GM18520 (cell line): ENCODE measurements around the gene UGDH.
"Not testable (repeated sequence)": the region's sequence is repeated elsewhere in the genome, so short reads cannot be mapped to it uniquely, and the experiment has no call there.

ENCODE experiments used
- ATAC-seq: cut with Tn5 transposase; IDR thresholded peaks from one replicate; pipeline ENCODE4 v1.9.1; 2021; ENCODE audit not compliant: unreplicated experiment

The UGDH gene

GRCh38 chr4:39530682-39531081, 3.4 kb upstream of the UGDH start:
- no peak for ATAC-seq

- no peak for ATAC-seq
Observed at GRCh38 chr4:39529534-39529933, 2.3 kb upstream of the UGDH start.

GRCh38 chr4:39528061-39528465, 824 bp upstream of the UGDH start:
- no peak for ATAC-seq

- no peak for ATAC-seq
Observed at GRCh38 chr4:39526765-39527295, 409 bp downstream of the UGDH start.

- no peak for ATAC-seq
Observed at GRCh38 chr4:39525822-39526690, 1.2 kb downstream of the UGDH start.

- ATAC-seq: no peak
Observed at GRCh38 chr4:39524161-39524957, 2.9 kb downstream of the UGDH start.

- no peak for ATAC-seq
Observed at GRCh38 chr4:39522068-39522467, 5.2 kb downstream of the UGDH start.

- ATAC-seq: no peak
Observed at GRCh38 chr4:39521253-39521919, 5.9 kb downstream of the UGDH start.

- no peak for ATAC-seq
Observed at GRCh38 chr4:39518484-39518883, 8.8 kb downstream of the UGDH start.

GRCh38 chr4:39516407-39516966, 10.8 kb downstream of the UGDH start:
- no peak for ATAC-seq

- not testable (repeated sequence) for ATAC-seq
Observed at GRCh38 chr4:39515669-39516401, 11.4 kb downstream of the UGDH start.

GRCh38 chr4:39514888-39515401, 12.3 kb downstream of the UGDH start:
- no peak for ATAC-seq

- ATAC-seq: not testable (repeated sequence)
Observed at GRCh38 chr4:39514266-39514665, 13.0 kb downstream of the UGDH start.

- no peak for ATAC-seq
Observed at GRCh38 chr4:39510348-39510929, 16.8 kb downstream of the UGDH start.

GRCh38 chr4:39505581-39505980, 21.7 kb downstream of the UGDH start:
- ATAC-seq: no peak

- ATAC-seq: no peak
Observed at GRCh38 chr4:39504538-39504937, 22.7 kb downstream of the UGDH start.

- not testable (repeated sequence) for ATAC-seq
Observed at GRCh38 chr4:39502664-39503035, 24.6 kb downstream of the UGDH start.

- ATAC-seq: no peak
Observed at GRCh38 chr4:39502019-39502663, 25.1 kb downstream of the UGDH start.

- ATAC-seq: no peak
Observed at GRCh38 chr4:39498727-39499020, 28.6 kb downstream of the UGDH start.
